Endodermal cell (in vitro differentiated cells): ENCODE measurements around the gene MACROD2. TPM values are rescaled to one million over a fixed set of nuclear protein-coding genes. Genes with fewer than 3 reads are reported as not detected.

ENCODE experiments used
- DNase-seq: peaks from one replicate; pipeline ENCODE4 v3.0.0-alpha.2; 2017
- H3K27ac ChIP-seq: 2 replicates; pipeline ENCODE4 v1.5.1; 2013; ENCODE audit warnings: mild to moderate bottlenecking, low read depth, low read length, moderate library complexity
- H3K27me3 ChIP-seq: 2 replicates; pipeline ENCODE4 v1.6.1; 2013; ENCODE audit warnings: mild to moderate bottlenecking, low read length, moderate library complexity; ENCODE audit not compliant: insufficient read depth, control insufficient read depth, poor library complexity, severe bottlenecking
- H3K36me3 ChIP-seq: 2 replicates; pipeline ENCODE4 v1.7.0; 2013; ENCODE audit warnings: mild to moderate bottlenecking, low read length, moderate library complexity; ENCODE audit not compliant: control insufficient read depth, insufficient read depth
- H3K4me1 ChIP-seq: one replicate; pipeline ENCODE4 v1.7.0; 2013; ENCODE audit warnings: low read length; ENCODE audit not compliant: control insufficient read depth, insufficient read depth
- H3K4me3 ChIP-seq: 2 replicates; pipeline ENCODE4 v1.5.1; 2013; ENCODE audit warnings: mild to moderate bottlenecking, low read length, moderate library complexity
- H3K9ac ChIP-seq: 2 replicates; pipeline ENCODE4 v1.6.1; 2013; ENCODE audit warnings: mild to moderate bottlenecking, low read length, moderate library complexity; ENCODE audit not compliant: poor library complexity, severe bottlenecking; ENCODE audit errors: extremely low read depth
- H3K9me3 ChIP-seq: 2 replicates; pipeline ENCODE4 v1.6.1; 2013; ENCODE audit warnings: mild to moderate bottlenecking, low read length, moderate library complexity; ENCODE audit not compliant: control insufficient read depth
- H3K27ac Mint-ChIP-seq: 2 replicates; pipeline ENCODE4 v1.8.0; 2020; ENCODE audit warnings: mixed read lengths
- H3K27me3 Mint-ChIP-seq: 2 replicates; pipeline ENCODE4 v1.8.0; 2021; ENCODE audit warnings: mild to moderate bottlenecking, mixed read lengths; ENCODE audit not compliant: insufficient read depth
- H3K36me3 Mint-ChIP-seq: 2 replicates; pipeline ENCODE4 v1.8.0; 2020; ENCODE audit warnings: low read depth, mixed read lengths
- H3K4me1 Mint-ChIP-seq: 2 replicates; pipeline ENCODE4 v1.8.0; 2020; ENCODE audit warnings: mixed read lengths
- H3K4me3 Mint-ChIP-seq: 2 replicates; pipeline ENCODE4 v1.8.0; 2020; ENCODE audit warnings: mild to moderate bottlenecking, moderate library complexity, mixed read lengths
- H3K9me3 Mint-ChIP-seq: 2 replicates; pipeline ENCODE4 v1.8.0; 2020; ENCODE audit warnings: mild to moderate bottlenecking, mixed read lengths
- WGBS, 2 experiments: methylation state at CpG; one replicate each; pipeline versions ENCODE4 v1.1.5 to v1.1.7; 2013; ENCODE audit warnings: missing lambda C conversion rate in 2 of 2, mixed read lengths in 1 of 2; ENCODE audit not compliant: insufficient coverage in 1 of 2, insufficient read length in 1 of 2; 5-methylcytosine and 5-hydroxymethylcytosine counted together
- total RNA-seq, 2 donors: library from RNA; stranded (reverse); fragmentation: NEBNext Ultra II Directional in 1 of 2; extraction: Animal tissue kit (Norgen Biotek cat#: 25700) in 1 of 2; gene quantifications; 2 replicates in 1 of 2; 3 replicates in 1 of 2; pipeline ENCODE4 v1.2.1, GENCODE V29; 2021
- TF ChIP-seq, protein P1 (sequence below): fragments of 200-600 bp; sonication (generic); conservative IDR thresholded peaks from 2 replicates; pipeline ENCODE4 v1.5.0; 2021; ENCODE audit warnings: antibody characterized with exemption, mild to moderate bottlenecking

MACROD2 gene
- total RNA-seq, 2 donors from 2014 or later: 2.3 to 4.8 TPM

DNA sequence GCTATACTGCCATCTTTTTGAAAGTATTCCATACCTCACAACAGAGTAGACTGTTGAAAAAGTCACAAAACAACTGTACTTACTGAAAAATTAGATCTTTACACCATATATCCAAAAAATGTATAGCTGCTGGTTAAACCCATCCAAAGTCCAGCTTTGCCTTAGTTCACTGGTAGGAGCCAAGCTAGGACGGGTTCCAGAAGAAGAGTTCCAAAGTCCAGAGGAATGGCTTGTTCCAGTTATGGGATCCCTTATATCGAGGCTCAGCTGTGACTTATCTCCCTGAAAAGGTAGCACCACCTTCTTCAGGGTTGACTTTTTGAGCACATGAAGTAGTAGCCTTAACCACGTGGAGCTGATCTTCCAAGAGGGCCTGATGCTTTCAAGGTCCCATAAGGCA, 578.4 kb downstream of the MACROD2 start:
- Histone ChIP-seq H3K27me3 (no peaks in the 10 kb centered on the region), H3K4me1 (no peaks in the 10 kb centered on the region), H3K27ac (no peak overlapping the region), H3K9ac (no peak overlapping the region), H3K36me3 (no peaks in the 10 kb centered on the region), H3K4me3 (no peak overlapping the region), H3K9me3 (no peaks in the 10 kb centered on the region)
- TF ChIP-seq, protein P1, sequence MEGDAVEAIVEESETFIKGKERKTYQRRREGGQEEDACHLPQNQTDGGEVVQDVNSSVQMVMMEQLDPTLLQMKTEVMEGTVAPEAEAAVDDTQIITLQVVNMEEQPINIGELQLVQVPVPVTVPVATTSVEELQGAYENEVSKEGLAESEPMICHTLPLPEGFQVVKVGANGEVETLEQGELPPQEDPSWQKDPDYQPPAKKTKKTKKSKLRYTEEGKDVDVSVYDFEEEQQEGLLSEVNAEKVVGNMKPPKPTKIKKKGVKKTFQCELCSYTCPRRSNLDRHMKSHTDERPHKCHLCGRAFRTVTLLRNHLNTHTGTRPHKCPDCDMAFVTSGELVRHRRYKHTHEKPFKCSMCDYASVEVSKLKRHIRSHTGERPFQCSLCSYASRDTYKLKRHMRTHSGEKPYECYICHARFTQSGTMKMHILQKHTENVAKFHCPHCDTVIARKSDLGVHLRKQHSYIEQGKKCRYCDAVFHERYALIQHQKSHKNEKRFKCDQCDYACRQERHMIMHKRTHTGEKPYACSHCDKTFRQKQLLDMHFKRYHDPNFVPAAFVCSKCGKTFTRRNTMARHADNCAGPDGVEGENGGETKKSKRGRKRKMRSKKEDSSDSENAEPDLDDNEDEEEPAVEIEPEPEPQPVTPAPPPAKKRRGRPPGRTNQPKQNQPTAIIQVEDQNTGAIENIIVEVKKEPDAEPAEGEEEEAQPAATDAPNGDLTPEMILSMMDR: no peak
- H3K27me3 Mint-ChIP-seq: no peaks in the 10 kb centered on the region
- H3K9me3 Mint-ChIP-seq: no peaks in the 10 kb centered on the region
- no peaks in the 10 kb centered on the region for H3K36me3 Mint-ChIP-seq
- DNase-seq: no peak
- WGBS, 2 experiments: 87 to 89% methylated on average over 3 of the region's 3 CpGs
- H3K4me1 Mint-ChIP-seq: peaks cover 4% of the 10 kb centered on the region
- no peak overlapping the region for H3K4me3 Mint-ChIP-seq
- no peak overlapping the region for H3K27ac Mint-ChIP-seq

DNA sequence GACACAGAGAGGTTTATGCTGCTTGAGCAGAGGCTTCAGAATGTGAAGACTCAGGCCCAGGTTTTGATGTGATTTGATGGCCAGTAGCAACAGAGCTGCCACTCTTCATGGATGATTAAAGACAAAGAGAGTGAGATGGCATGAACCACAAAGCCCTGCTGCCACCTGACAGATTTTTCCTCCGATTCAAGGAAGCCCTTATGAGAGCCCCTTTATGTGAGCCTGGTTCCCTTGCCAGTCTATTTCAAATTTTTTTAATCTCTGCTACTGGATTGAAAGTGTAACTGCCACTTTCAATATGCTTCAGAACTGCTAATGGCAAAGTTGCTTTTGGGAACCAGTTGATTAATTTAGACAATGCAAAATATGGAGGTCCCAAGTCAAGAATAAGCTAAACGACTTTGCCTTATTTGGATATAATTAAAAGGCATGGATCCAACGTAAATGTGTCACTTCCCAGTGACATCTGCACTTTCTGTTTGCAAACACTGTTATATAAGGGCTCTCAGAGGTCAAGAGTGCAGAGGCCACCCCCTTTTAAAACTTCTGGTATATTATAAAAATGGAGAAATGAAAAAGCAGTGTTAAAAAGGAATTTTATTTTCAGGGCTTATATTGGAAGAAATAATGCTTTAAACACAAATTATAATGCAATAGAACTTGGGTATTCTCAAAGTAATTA, 581.0 kb downstream of the MACROD2 start:
- Mint-ChIP-seq H3K4me1 (peaks cover 3% of the 10 kb centered on the region), H3K27me3 (no peaks in the 10 kb centered on the region), H3K4me3 (no peak overlapping the region), H3K9me3 (no peaks in the 10 kb centered on the region), H3K36me3 (no peaks in the 10 kb centered on the region), H3K27ac (no peak overlapping the region)
- no peak for DNase-seq
- no peaks in the 10 kb centered on the region for H3K36me3 ChIP-seq
- no peak overlapping the region for H3K9ac ChIP-seq
- no peaks in the 10 kb centered on the region for H3K27me3 ChIP-seq
- TF ChIP-seq, protein P1: no peak
- no peak overlapping the region for H3K27ac ChIP-seq
- H3K9me3 ChIP-seq: no peaks in the 10 kb centered on the region
- no peaks in the 10 kb centered on the region for H3K4me1 ChIP-seq
- H3K4me3 ChIP-seq: no peak overlapping the region
- 84 to 100% methylated on average over 1 to 3 of the region's 3 CpGs for WGBS, 2 experiments

DNA sequence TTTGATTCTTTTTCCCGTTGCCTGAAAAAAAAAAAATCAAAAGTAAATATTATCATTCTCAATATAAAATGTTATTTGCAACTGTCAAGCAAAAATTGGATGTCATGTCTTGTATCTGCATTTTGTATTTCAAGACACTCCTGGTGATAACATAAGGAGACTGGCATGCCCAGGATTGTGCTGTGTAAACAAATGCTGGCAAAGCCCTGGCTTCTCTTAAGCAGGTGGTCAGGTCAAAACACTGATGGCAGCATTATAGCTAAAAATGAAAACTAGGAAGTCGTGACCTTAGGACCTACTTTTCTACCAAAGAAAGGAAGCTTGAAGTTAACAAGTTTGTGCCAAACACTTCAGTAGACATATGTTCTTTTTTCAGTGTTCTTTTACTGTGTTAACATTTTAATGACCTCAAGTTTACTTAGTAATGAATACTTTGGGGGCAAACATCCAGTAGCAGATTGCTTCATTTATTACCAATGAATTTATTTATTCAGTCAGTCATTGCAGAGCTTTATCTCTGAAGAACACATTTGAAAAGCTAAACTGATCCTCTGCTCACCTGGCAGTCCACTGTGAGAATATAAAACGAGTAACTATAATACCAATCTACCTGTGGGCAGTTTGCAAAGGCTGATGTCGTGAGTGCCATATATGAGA, 585.2 kb downstream of the MACROD2 start:
- H3K4me3 Mint-ChIP-seq: no peak overlapping the region
- Histone ChIP-seq H3K9ac (no peak overlapping the region), H3K9me3 (no peaks in the 10 kb centered on the region), H3K4me3 (no peak overlapping the region), H3K36me3 (no peaks in the 10 kb centered on the region), H3K4me1 (no peaks in the 10 kb centered on the region), H3K27ac (no peak overlapping the region), H3K27me3 (no peaks in the 10 kb centered on the region)
- 87 to 95% methylated on average over 2 to 4 of the region's 4 CpGs for WGBS, 2 experiments
- H3K4me1 Mint-ChIP-seq: peaks cover 3% of the 10 kb centered on the region
- TF ChIP-seq, protein P1: no peak
- H3K27ac Mint-ChIP-seq: no peak overlapping the region
- H3K36me3 Mint-ChIP-seq: no peaks in the 10 kb centered on the region
- no peaks in the 10 kb centered on the region for H3K27me3 Mint-ChIP-seq
- no peaks in the 10 kb centered on the region for H3K9me3 Mint-ChIP-seq
- DNase-seq: no peak
